MCF 10A (cell line): ENCODE data around the gene LRRC23. TPM values are rescaled to one million over a fixed set of nuclear protein-coding genes. Genes with fewer than 3 reads are reported as not detected.

ENCODE experiments used
- BruUV-seq: library from RNA; stranded (reverse); fragments of 400-500 nt; replicated peaks from 2 replicates; lab custom pipeline; 2021; lab: Mats Ljungman, UMichigan
- CTCF ChIA-PET: fragments of 300-600 bp; sonication (Branson Sonifier 250); formaldehyde crosslinking; extraction: SDS; loops from one replicate; lab custom pipeline; 2021; ENCODE audit warnings: antibody characterized with exemption, inconsistent platforms; lab: Yijun Ruan, JAX
- POLR2A ChIA-PET: fragments of 300-600, 350-650 bp; sonication (Branson Sonifier 250); formaldehyde crosslinking; extraction: SDS; loops from one replicate; lab custom pipeline; 2020; ENCODE audit warnings: antibody characterized with exemption, inconsistent platforms; lab: Yijun Ruan, JAX
- DNase-seq: peaks from one replicate; pipeline ENCODE4 v3.0.0-alpha.2; 2018; ENCODE audit not compliant: unreplicated experiment
- H3K27ac Mint-ChIP-seq: one replicate; pipeline ENCODE4 v1.8.0; 2022; ENCODE audit warnings: mild to moderate bottlenecking, low read depth, mixed read lengths; ENCODE audit not compliant: unreplicated experiment
- H3K27me3 Mint-ChIP-seq: one replicate; pipeline ENCODE4 v1.8.0; 2022; ENCODE audit warnings: mixed read lengths; ENCODE audit not compliant: insufficient read depth, unreplicated experiment
- H3K36me3 Mint-ChIP-seq: one replicate; pipeline ENCODE4 v1.8.0; 2022; ENCODE audit warnings: mild to moderate bottlenecking, moderate library complexity, mixed read lengths; ENCODE audit not compliant: insufficient read depth, unreplicated experiment
- H3K4me1 Mint-ChIP-seq: one replicate; pipeline ENCODE4 v1.8.0; 2022; ENCODE audit warnings: mixed read lengths; ENCODE audit not compliant: insufficient read depth, unreplicated experiment
- H3K4me3 Mint-ChIP-seq: one replicate; pipeline ENCODE4 v1.8.0; 2022; ENCODE audit warnings: mild to moderate bottlenecking, moderate library complexity, mixed read lengths; ENCODE audit not compliant: unreplicated experiment
- H3K9me3 Mint-ChIP-seq: one replicate; pipeline ENCODE4 v1.8.0; 2022; ENCODE audit warnings: mixed read lengths; ENCODE audit not compliant: unreplicated experiment
- CTCF ChIP-seq: fragments of 200-600 bp; IDR thresholded peaks from one replicate; pipeline ENCODE4 v1.8.0; 2022; ENCODE audit warnings: antibody characterized with exemption, mild to moderate bottlenecking; ENCODE audit not compliant: unreplicated experiment
- intact Hi-C: fragments of 100-400 bp; cut with micrococcal nuclease; formaldehyde crosslinking; loops from 2 replicates; pipeline ENCODE4 v1.14.1; 2022
- total RNA-seq: library from RNA; stranded (reverse); gene quantifications from 2 replicates; pipeline ENCODE4 v1.2.3, GENCODE V29; 2022

The LRRC23 gene
- total RNA-seq, 1 experiment from 2014 or later, result 7.5 TPM

- Mint-ChIP-seq H3K27me3 (no peaks in the 10 kb centered on the region), H3K9me3 (no peaks in the 10 kb centered on the region), H3K4me1 (peaks cover 25% of the 10 kb centered on the region), H3K4me3 (no peak overlapping the region), H3K27ac (peak overlapping the region; percentile 81), H3K36me3 (peaks cover 94% of the 10 kb centered on the region)
- no TSS peak for BruUV-seq
- TF ChIP-seq CTCF, result no peak
- ChIA-PET POLR2A (interaction anchor here (0.9 to 2.9 kb wide), 4 partner anchors 16 to 73 kb away, joined by 3 to 29 read pairs (median 4); partner anchors contain the start of gene LRRC23), CTCF (interaction anchor here (0.9 to 9.7 kb wide), 4 partner anchors 18 to 69 kb away, joined by 3 to 114 read pairs (median 12); partner anchors contain the start of gene SPSB2)
- intact Hi-C loops, result no loop called here
- no peak for DNase-seq
Observed at GRCh38 chr12:6941267-6941666, 36.6 kb downstream of the LRRC23 start.

- Mint-ChIP-seq H3K4me1 (peaks cover 23% of the 10 kb centered on the region), H3K9me3 (no peaks in the 10 kb centered on the region), H3K4me3 (no peak overlapping the region), H3K27ac (no peak overlapping the region), H3K27me3 (no peaks in the 10 kb centered on the region), H3K36me3 (peaks cover 91% of the 10 kb centered on the region)
- ChIA-PET POLR2A (interaction anchor here (0.9 to 6.8 kb wide), 5 partner anchors 15 to 73 kb away, joined by 3 to 495 read pairs (median 29); partner anchors contain the start of genes ATN1 and LRRC23), CTCF (interaction anchor here (1.1 to 9.7 kb wide), 4 partner anchors 19 to 69 kb away, joined by 6 to 114 read pairs (median 12); partner anchors contain the start of gene SPSB2)
- no peak for TF ChIP-seq CTCF
- intact Hi-C loops, result no loop called here
- DNase-seq, result no peak
- no TSS peak for BruUV-seq
Observed at GRCh38 chr12:6941782-6942181, 37.2 kb downstream of the LRRC23 start.

GRCh38 chr12:6942331-6942665 lies 37.7 kb downstream of the LRRC23 start:
- H3K4me1 Mint-ChIP-seq, result peaks cover 26% of the 10 kb centered on the region
- BruUV-seq, result no TSS peak
- DNase-seq, result no peak
- peak overlapping the region; percentile 19 for H3K4me3 Mint-ChIP-seq
- TF ChIP-seq CTCF, result no peak
- H3K27ac Mint-ChIP-seq, result no peak overlapping the region
- CTCF ChIA-PET, result interaction anchor here (0.6 to 9.7 kb wide), 4 partner anchors 19 to 219 kb away, joined by 3 to 114 read pairs (median 14); partner anchors contain the start of gene COPS7A
- H3K36me3 Mint-ChIP-seq, result peaks cover 89% of the 10 kb centered on the region
- H3K9me3 Mint-ChIP-seq, result no peaks in the 10 kb centered on the region
- no peaks in the 10 kb centered on the region for H3K27me3 Mint-ChIP-seq
- POLR2A ChIA-PET, result interaction anchor here (0.9 to 6.8 kb wide), 7 partner anchors 15 to 75 kb away, joined by 3 to 495 read pairs (median 62); partner anchors contain the start of genes ATN1, EMG1, LPCAT3 and PHB2
- intact Hi-C loops, result no loop called here

- peak; percentile 91 for DNase-seq
- intact Hi-C loops, result no loop called here
- H3K4me1 Mint-ChIP-seq, result peaks cover 30% of the 10 kb centered on the region
- no peaks in the 10 kb centered on the region for H3K9me3 Mint-ChIP-seq
- H3K4me3 Mint-ChIP-seq, result peak overlapping the region; percentile 85
- H3K27ac Mint-ChIP-seq, result peak overlapping the region; percentile 98
- no peak for TF ChIP-seq CTCF
- H3K36me3 Mint-ChIP-seq, result peaks cover 78% of the 10 kb centered on the region
- no TSS peak for BruUV-seq
- POLR2A ChIA-PET, result interaction anchor here (0.6 to 6.8 kb wide), 27 partner anchors 11 to 280 kb away, joined by 3 to 495 read pairs (median 5); partner anchors contain the start of genes ATN1, C1RL, C1S and CDCA3
- CTCF ChIA-PET, result interaction anchor here (0.6 to 5.5 kb wide), 15 partner anchors 14 to 169 kb away, joined by 3 to 160 read pairs (median 7); partner anchors contain the start of genes C1RL, C1S, SPSB2 and TPI1
- no peaks in the 10 kb centered on the region for H3K27me3 Mint-ChIP-seq
Observed at GRCh38 chr12:6943389-6943721, 38.7 kb downstream of the LRRC23 start.
